OCI-LY3 (cell line): ENCODE data around the gene HPS6.

Source experiments
- H2AFZ ChIP-seq: fragments of 200-600, 300-600 bp; shearing (Covaris generic); 2 replicates; pipeline ENCODE4 v1.6.0; 2014; ENCODE audit warnings: antibody characterized with exemption, low read depth, low read length
- H3K27ac ChIP-seq: fragments of 200-600, 300-600 bp; sonication (generic); 2 replicates; pipeline ENCODE4 v1.5.1; 2014; ENCODE audit warnings: mild to moderate bottlenecking, low read length, moderate library complexity, mixed read lengths
- H3K27me3 ChIP-seq: fragments of 200-600, 300-600 bp; sonication (generic); 2 replicates; pipeline ENCODE4 v1.6.1; 2014; ENCODE audit warnings: low read depth, low read length, mixed read lengths
- H3K36me3 ChIP-seq: fragments of 200-600, 300-600 bp; sonication (generic); replicated peaks from 2 replicates; pipeline ENCODE3; 2014; ENCODE audit warnings: low read depth, low read length, mixed read lengths
- H3K4me1 ChIP-seq: fragments of 300-600, 200-600 bp; sonication (generic); 2 replicates; pipeline ENCODE4 v1.6.1; 2014; ENCODE audit warnings: low read length, mixed read lengths
- H3K4me2 ChIP-seq: fragments of 200-600, 300-600 bp; sonication (generic); 2 replicates; pipeline ENCODE4 v1.6.1; 2014; ENCODE audit warnings: low read length, mixed read lengths
- H3K4me3 ChIP-seq: fragments of 300-600, 200-600 bp; sonication (generic); 2 replicates; pipeline ENCODE4 v1.5.1; 2014; ENCODE audit warnings: antibody characterized with exemption, mild to moderate bottlenecking, low read length, moderate library complexity
- H3K79me2 ChIP-seq: fragments of 300-600, 200-600 bp; shearing (Covaris generic); 2 replicates; pipeline ENCODE4 v1.6.1; 2014; ENCODE audit warnings: mild to moderate bottlenecking, low read length, mixed read lengths
- H3K9ac ChIP-seq: fragments of 300-600, 200-600 bp; shearing (Covaris generic); 2 replicates; pipeline ENCODE4 v1.6.0; 2014; ENCODE audit warnings: mild to moderate bottlenecking, low read length, moderate library complexity
- H3K9me3 ChIP-seq: fragments of 200-600, 300-600 bp; shearing (Covaris generic); 2 replicates; pipeline ENCODE4 v1.6.1; 2014; ENCODE audit warnings: low read length, mixed read lengths; ENCODE audit not compliant: insufficient read depth
- H4K20me1 ChIP-seq: fragments of 200-600, 300-600 bp; sonication (generic); 2 replicates; pipeline ENCODE4 v1.6.1; 2016; ENCODE audit warnings: low read length, mixed read lengths; ENCODE audit not compliant: insufficient read depth
- EZH2phosphoT487 ChIP-seq: fragments of 200-600 bp; shearing (Covaris generic); IDR thresholded peaks from 2 replicates; pipeline ENCODE4 v1.6.1; 2018; ENCODE audit warnings: antibody characterized with exemption, mixed run types, low read depth
- TF ChIP-seq, protein P1 (sequence below): fragments of 200-600, 300-600 bp; sonication (generic); IDR thresholded peaks from 2 replicates; pipeline ENCODE4 v1.5.1; 2014; ENCODE audit warnings: antibody characterized with exemption, low read length, low read depth

HPS6 gene

DNA sequence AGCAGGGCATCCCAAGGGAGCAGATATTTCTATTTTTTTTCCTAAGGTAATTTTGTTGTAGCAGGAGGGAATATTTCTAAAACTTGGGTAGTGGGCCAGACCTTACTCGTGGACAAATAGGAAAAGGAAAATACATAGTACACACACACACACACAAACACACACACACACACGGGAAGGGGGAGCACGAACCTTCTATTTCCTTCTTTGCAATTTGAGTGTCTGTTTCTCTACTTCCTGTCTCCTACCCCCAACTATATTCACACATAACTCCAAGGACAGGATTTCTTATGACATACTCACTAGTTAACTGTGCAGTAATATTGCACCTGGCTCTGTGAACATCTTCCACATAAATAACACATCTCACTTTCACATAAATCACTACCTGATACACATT lies 50.6 kb downstream of the HPS6 start:
- H3K27me3 ChIP-seq: no peaks in the 10 kb centered on the region
- H3K9me3 ChIP-seq: no peaks in the 10 kb centered on the region
- H3K36me3 ChIP-seq: peaks cover 3% of the 10 kb centered on the region
- peaks cover 19% of the 10 kb centered on the region for H4K20me1 ChIP-seq
- no peak overlapping the region for H2AFZ ChIP-seq
- TF ChIP-seq, protein P1, sequence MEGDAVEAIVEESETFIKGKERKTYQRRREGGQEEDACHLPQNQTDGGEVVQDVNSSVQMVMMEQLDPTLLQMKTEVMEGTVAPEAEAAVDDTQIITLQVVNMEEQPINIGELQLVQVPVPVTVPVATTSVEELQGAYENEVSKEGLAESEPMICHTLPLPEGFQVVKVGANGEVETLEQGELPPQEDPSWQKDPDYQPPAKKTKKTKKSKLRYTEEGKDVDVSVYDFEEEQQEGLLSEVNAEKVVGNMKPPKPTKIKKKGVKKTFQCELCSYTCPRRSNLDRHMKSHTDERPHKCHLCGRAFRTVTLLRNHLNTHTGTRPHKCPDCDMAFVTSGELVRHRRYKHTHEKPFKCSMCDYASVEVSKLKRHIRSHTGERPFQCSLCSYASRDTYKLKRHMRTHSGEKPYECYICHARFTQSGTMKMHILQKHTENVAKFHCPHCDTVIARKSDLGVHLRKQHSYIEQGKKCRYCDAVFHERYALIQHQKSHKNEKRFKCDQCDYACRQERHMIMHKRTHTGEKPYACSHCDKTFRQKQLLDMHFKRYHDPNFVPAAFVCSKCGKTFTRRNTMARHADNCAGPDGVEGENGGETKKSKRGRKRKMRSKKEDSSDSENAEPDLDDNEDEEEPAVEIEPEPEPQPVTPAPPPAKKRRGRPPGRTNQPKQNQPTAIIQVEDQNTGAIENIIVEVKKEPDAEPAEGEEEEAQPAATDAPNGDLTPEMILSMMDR: no peak
- no peak for TF ChIP-seq EZH2phosphoT487
- H3K79me2 ChIP-seq: peaks cover 92% of the 10 kb centered on the region
- peak overlapping the region; percentile 91 for H3K4me2 ChIP-seq
- H3K27ac ChIP-seq: peak overlapping the region; percentile 92
- peak overlapping the region; percentile 85 for H3K9ac ChIP-seq
- H3K4me3 ChIP-seq: peak overlapping the region; percentile 99
- H3K4me1 ChIP-seq: peaks cover 52% of the 10 kb centered on the region

DNA sequence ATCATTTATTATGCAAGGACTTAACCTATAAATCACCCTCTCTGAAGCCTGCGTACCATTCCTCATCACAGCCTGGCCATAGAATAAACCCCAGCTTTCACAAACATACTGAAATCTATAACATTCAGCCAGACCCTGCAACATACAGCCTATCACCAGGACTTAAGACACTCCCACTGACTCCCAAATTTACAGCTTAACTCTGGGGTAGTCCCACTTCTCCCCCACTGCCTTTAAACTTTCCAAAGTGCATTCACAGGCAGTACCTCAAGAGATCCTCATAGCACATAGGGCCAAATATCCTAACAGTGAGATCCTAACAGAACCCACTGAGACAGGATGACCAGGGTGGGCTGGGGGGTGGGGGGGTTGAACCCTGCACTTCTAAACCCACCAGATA lies 51.5 kb downstream of the HPS6 start:
- H3K79me2 ChIP-seq: peaks cover 86% of the 10 kb centered on the region
- H3K27ac ChIP-seq: peak overlapping the region; percentile 92
- peaks cover 19% of the 10 kb centered on the region for H4K20me1 ChIP-seq
- H3K27me3 ChIP-seq: no peaks in the 10 kb centered on the region
- TF ChIP-seq, protein P1: no peak
- no peak for TF ChIP-seq EZH2phosphoT487
- peaks cover 60% of the 10 kb centered on the region for H3K4me1 ChIP-seq
- H3K9me3 ChIP-seq: no peaks in the 10 kb centered on the region
- peak overlapping the region; percentile 97 for H3K4me3 ChIP-seq
- no peak overlapping the region for H2AFZ ChIP-seq
- H3K36me3 ChIP-seq: no peaks in the 10 kb centered on the region
- peak overlapping the region; percentile 95 for H3K9ac ChIP-seq
- H3K4me2 ChIP-seq: peak overlapping the region; percentile 99
